HepG2 (cell line): Measurements from ENCODE around the gene PALMD. TPM values are rescaled to one million over a fixed set of nuclear protein-coding genes. Genes with fewer than 3 reads are reported as not detected.

Source experiments
- CCAR2 ChIP-seq: fragments of 200-400 bp; formaldehyde crosslinking; optimal IDR thresholded peaks from 2 replicates; pipeline ENCODE3; 2018; ENCODE audit warnings: low read depth, mild to moderate bottlenecking, low read length, moderate library complexity
- DPF2 ChIP-seq: sonication (generic); formaldehyde crosslinking; IDR thresholded peaks from 2 replicates; pipeline ENCODE4 v1.4.0; 2020; ENCODE audit warnings: mild to moderate bottlenecking, low read depth, missing genetic modification reagents, borderline replicate concordance
- FOXC1 ChIP-seq: sonication (generic); formaldehyde crosslinking; IDR thresholded peaks from 2 replicates; pipeline ENCODE4 v1.8.0; 2022; ENCODE audit warnings: mild to moderate bottlenecking, missing genetic modification reagents, borderline replicate concordance
- GFI1 ChIP-seq: sonication (generic); formaldehyde crosslinking; IDR thresholded peaks from 2 replicates; pipeline ENCODE4 v1.5.0; 2020; ENCODE audit warnings: missing genetic modification reagents, mild to moderate bottlenecking, borderline replicate concordance
- GMEB1 ChIP-seq: sonication (generic); formaldehyde crosslinking; IDR thresholded peaks from 2 replicates; pipeline ENCODE4 v1.5.1; 2020; ENCODE audit warnings: missing genetic modification reagents, mild to moderate bottlenecking, borderline replicate concordance
- KLF15 ChIP-seq: sonication (generic); formaldehyde crosslinking; IDR thresholded peaks from 2 replicates; pipeline ENCODE4 v1.8.1; 2023; ENCODE audit warnings: borderline replicate concordance, mild to moderate bottlenecking, inconsistent platforms, missing genetic modification reagents, mixed read lengths
- MLXIP ChIP-seq: sonication (generic); formaldehyde crosslinking; IDR thresholded peaks from 2 replicates; pipeline ENCODE4 v1.9.0; 2021; ENCODE audit warnings: missing genetic modification reagents, borderline replicate concordance
- NFRKB ChIP-seq: fragments of 450-650 bp; IDR thresholded peaks from 2 replicates; pipeline ENCODE4 v1.6.1; 2017
- NR2F2 ChIP-seq: IDR thresholded peaks from 2 replicates; pipeline ENCODE4 v1.6.1; 2012; ENCODE audit warnings: low read depth, inconsistent platforms, borderline replicate concordance
- POLR2AphosphoS2 ChIP-seq: IDR thresholded peaks from 2 replicates; pipeline ENCODE4 v1.6.1; 2011; ENCODE audit warnings: low read depth, low read length, improper control_type of control experiment
- PTBP1 ChIP-seq: fragments of 200-400 bp; formaldehyde crosslinking; IDR thresholded peaks from 2 replicates; pipeline ENCODE4 v1.6.1; 2018; ENCODE audit warnings: low read length, low read depth; ENCODE audit not compliant: poor library complexity, severe bottlenecking
- RBAK ChIP-seq: sonication (generic); formaldehyde crosslinking; IDR thresholded peaks from 2 replicates; pipeline ENCODE4 v1.5.1; 2020; ENCODE audit warnings: mild to moderate bottlenecking, missing genetic modification reagents
- SMAD3 ChIP-seq: sonication (generic); formaldehyde crosslinking; IDR thresholded peaks from 2 replicates; pipeline ENCODE4 v1.4.0; 2020; ENCODE audit warnings: missing genetic modification reagents
- THAP7 ChIP-seq: sonication (generic); formaldehyde crosslinking; IDR thresholded peaks from 2 replicates; pipeline ENCODE4 v1.8.1; 2023; ENCODE audit warnings: mild to moderate bottlenecking, missing genetic modification reagents
- ZHX1 ChIP-seq: sonication (generic); formaldehyde crosslinking; IDR thresholded peaks from 2 replicates; pipeline ENCODE4 v1.8.1; 2022; ENCODE audit warnings: low read depth, mild to moderate bottlenecking, missing genetic modification reagents
- ZNF136 ChIP-seq: sonication (generic); formaldehyde crosslinking; IDR thresholded peaks from 2 replicates; pipeline ENCODE4 v1.8.1; 2022; ENCODE audit warnings: low read depth, mild to moderate bottlenecking, moderate library complexity, missing genetic modification reagents
- ZNF292 ChIP-seq: sonication (generic); formaldehyde crosslinking; IDR thresholded peaks from 2 replicates; pipeline ENCODE4 v1.8.1; 2022; ENCODE audit warnings: mild to moderate bottlenecking, low read depth, missing genetic modification reagents, borderline replicate concordance
- ZNF691 ChIP-seq: sonication (generic); formaldehyde crosslinking; IDR thresholded peaks from 2 replicates; pipeline ENCODE4 v1.4.0; 2020; ENCODE audit warnings: missing genetic modification reagents, low read depth, mild to moderate bottlenecking, borderline replicate concordance
- ZSCAN31 ChIP-seq: sonication (generic); formaldehyde crosslinking; IDR thresholded peaks from 2 replicates; pipeline ENCODE4 v1.5.0; 2020; ENCODE audit warnings: low read depth, mild to moderate bottlenecking, missing genetic modification reagents
- polyA plus RNA-seq, 8 experiments: library from polyadenylated mRNA; depleted of rRNA in 3 of 8; stranded (reverse) in 7 of 8; unstranded in 1 of 8; fragments of >200 nt; fragmentation: Illumina TruSeq in 4 of 8; extraction: Trizol in 4 of 8; gene quantifications; 2 replicates each; pipeline versions ENCODE4 v1.2.1 to v1.2.3, GENCODE V29; 2011 to 2016; ENCODE audit warnings: low read depth in 4 of 8, missing spikeins in 1 of 8, mixed read lengths in 1 of 8; ENCODE audit not compliant: insufficient read depth in 1 of 8
- total RNA-seq, 5 experiments: library from RNA; depleted of rRNA; stranded (reverse); fragments of >200 nt; fragmentation: Illumina TruSeq; extraction: Trizol; gene quantifications; 2 replicates each; pipeline ENCODE4 v1.2.3, GENCODE V29; 2016; ENCODE audit warnings: low read depth in 1 of 5

Gene PALMD
- total and polyA plus RNA-seq, 2 of the 13 experiments (the other 11 are each of a cell fraction or from before 2014, with no cell fraction given) = 5.5 to 31.1 TPM

- no peak for TF ChIP-seq MLXIP (CRISPR knock-in tag)
- no peak for TF ChIP-seq CCAR2
- TF ChIP-seq GFI1 (CRISPR knock-in tag) = no peak
- TF ChIP-seq GMEB1 (CRISPR knock-in tag) = peak; percentile 31; the same call in 1 of the 2 replicates
- no peak for TF ChIP-seq SMAD3 (CRISPR knock-in tag)
- no peak for TF ChIP-seq ZHX1 (CRISPR knock-in tag)
- no peak for TF ChIP-seq POLR2AphosphoS2
- TF ChIP-seq DPF2 = no peak
- no peak for TF ChIP-seq NFRKB
- TF ChIP-seq KLF15 (CRISPR knock-in tag) = no peak
- 0 out of 2 replicates have a peak, but pooled peaks have one; percentile 14 for TF ChIP-seq ZNF136 (CRISPR knock-in tag)
- TF ChIP-seq NR2F2 = no peak
- peak; percentile 38; the same call in 1 of the 2 replicates for TF ChIP-seq FOXC1 (CRISPR knock-in tag)
- no peak for TF ChIP-seq THAP7 (CRISPR knock-in tag)
- no peak for TF ChIP-seq ZNF691 (CRISPR knock-in tag)
- TF ChIP-seq PTBP1 = no peak
- TF ChIP-seq RBAK (CRISPR knock-in tag) = no peak
- no peak for TF ChIP-seq ZSCAN31 (CRISPR knock-in tag)
- peak; percentile 95 for TF ChIP-seq ZNF292 (CRISPR knock-in tag)
Observed at GRCh38 chr1:99645699-99646531, at the start of gene PALMD (continued).
